ENCODE measurements around the gene PDPK1.
"Not testable (repeated sequence)": the region's sequence is repeated elsewhere in the genome, so short reads cannot be mapped to it uniquely, and the experiment has no call there.

GRCh38 chr16:2575839-2576238, 38.0 kb downstream of the PDPK1 start:
- not testable (repeated sequence) for TF ChIP-seq POLR2A (IDR thresholded peaks at IDR 0.05); CTCF (IDR thresholded peaks at IDR 0.05 in 4 of 5, conservative IDR thresholded peaks at IDR 0.05 in 1 of 5)

Measured in gastrocnemius medialis (tissue), 4 donors.